Subcutaneous adipose tissue (tissue), 4 donors: Measurements from ENCODE around the gene TBC1D21. TPM values are rescaled to one million over a fixed set of nuclear protein-coding genes. Genes with fewer than 3 reads are reported as not detected.

Experiments used
- total RNA-seq, 4 donors: library from RNA; depleted of rRNA; stranded (reverse); fragments of >200 nt; gene quantifications; one replicate each; pipeline ENCODE4 v1.1.0, GENCODE V29; 2016
- TF ChIP-seq, protein P1 (sequence below): fragments of 450-650 bp; IDR thresholded peaks from one replicate; pipeline ENCODE4 v1.5.1; 2016; ENCODE audit warnings: low read depth, mild to moderate bottlenecking, control low read depth, antibody characterized with exemption, moderate library complexity

TBC1D21 gene
- total RNA-seq, 4 donors from 2014 or later: not detected

DNA sequence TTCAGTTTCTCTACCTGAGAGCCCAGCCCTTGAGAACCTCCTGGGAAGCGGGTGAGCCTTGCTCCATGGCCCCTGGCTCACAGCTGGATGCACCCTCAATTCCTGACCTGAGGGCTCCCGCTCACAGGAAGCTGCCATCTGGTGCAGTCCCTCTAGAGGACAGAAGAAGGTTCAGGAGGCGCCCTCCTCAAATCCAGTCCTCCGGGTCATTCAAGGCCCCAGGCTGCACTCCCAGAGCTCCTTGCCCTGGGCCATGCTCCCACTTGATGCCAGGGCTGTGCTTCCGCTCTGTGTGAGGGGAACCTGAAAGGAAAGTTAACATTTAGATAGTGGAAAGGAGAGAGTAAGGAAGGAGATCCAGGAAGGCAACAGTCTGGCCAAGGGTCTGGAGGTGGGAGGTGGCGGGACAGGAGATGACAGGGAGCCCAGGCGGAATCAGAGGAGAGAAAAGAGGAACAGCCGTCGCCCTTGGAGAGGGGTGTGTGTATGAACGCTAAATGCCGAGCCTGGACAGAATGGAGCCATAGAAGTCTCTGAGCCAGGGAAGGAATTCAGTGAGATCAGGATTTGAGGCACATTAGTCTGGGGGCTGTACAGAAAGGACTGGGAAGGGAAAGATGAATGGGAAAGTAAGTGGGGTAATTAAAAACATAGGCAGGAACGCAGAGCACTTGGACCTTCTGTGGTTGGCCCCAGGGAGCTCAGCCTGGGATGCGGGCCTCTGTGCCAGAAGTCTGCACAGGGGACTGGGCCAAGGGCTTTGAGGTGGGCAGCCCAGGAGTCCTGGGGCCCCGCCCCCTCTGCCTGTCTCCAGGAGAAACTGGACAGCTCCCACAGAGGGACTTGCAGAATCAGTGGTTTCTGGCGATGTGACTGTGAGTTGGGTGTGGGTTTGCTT lies 26.1 kb downstream of the TBC1D21 start:
- TF ChIP-seq, protein P1, sequence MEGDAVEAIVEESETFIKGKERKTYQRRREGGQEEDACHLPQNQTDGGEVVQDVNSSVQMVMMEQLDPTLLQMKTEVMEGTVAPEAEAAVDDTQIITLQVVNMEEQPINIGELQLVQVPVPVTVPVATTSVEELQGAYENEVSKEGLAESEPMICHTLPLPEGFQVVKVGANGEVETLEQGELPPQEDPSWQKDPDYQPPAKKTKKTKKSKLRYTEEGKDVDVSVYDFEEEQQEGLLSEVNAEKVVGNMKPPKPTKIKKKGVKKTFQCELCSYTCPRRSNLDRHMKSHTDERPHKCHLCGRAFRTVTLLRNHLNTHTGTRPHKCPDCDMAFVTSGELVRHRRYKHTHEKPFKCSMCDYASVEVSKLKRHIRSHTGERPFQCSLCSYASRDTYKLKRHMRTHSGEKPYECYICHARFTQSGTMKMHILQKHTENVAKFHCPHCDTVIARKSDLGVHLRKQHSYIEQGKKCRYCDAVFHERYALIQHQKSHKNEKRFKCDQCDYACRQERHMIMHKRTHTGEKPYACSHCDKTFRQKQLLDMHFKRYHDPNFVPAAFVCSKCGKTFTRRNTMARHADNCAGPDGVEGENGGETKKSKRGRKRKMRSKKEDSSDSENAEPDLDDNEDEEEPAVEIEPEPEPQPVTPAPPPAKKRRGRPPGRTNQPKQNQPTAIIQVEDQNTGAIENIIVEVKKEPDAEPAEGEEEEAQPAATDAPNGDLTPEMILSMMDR: no peak

DNA sequence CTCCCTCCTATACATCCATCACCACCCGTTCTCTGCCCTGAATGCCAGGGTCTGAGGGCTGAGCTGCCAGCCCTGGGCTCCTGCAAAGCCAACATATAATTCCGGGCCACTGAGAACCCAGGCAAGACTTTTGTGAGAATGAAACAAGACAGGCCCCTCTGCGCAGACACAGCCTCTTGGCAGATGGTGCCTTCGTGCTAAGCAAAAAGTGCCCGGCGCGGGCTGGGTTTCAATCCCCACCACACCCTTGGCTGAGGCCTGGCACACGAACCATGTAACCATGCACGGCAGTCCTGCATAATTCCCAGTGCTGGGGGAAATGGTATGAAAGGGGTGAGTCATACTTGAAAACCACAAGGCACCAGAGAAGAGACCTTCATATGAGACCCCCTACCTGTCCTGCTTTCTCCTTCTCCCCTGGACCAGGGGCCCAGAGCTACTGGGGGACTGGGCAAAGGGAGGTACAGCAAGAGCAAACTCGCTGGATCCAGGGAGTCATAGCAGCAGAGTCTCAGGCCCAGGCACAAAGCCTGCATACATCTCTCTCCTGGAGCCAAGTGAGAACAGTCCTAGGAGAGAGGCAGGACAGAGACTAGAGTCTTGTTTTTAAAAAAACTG lies 26.8 kb downstream of the TBC1D21 start:
- TF ChIP-seq, protein P1: no peak

DNA sequence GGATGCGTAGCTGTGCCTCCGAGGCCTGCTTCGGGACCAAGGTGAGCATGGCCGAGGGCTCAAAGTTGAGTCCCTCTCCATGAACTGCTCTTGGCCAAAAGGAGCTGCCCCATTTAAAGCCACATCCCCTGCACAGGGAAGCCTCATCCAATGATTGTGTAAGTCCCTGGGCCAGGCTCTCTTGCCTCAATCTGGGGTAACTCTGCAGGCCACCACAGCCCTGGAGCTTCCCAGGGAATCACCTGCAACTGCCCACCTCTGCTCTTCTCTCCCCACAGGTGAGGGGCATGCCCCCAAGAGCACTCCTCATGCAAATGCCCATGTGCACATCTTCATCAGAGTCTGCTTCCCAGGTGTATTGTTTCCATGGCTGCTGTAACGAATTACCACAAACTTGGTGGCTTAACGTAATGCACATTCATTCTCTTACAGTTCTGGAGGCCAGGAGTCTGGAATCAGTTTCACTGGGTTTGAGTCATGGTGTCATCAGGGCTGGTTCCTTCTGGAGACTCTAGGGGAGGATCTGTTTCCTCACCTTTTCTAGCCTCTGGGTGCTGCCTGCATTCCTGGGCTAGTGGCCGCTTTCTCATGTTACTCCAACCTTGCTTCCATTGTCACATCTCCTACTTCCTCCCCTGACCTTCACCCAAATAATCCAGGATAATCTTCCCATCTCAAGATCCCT lies 27.9 kb downstream of the TBC1D21 start:
- TF ChIP-seq, protein P1: no peak

DNA sequence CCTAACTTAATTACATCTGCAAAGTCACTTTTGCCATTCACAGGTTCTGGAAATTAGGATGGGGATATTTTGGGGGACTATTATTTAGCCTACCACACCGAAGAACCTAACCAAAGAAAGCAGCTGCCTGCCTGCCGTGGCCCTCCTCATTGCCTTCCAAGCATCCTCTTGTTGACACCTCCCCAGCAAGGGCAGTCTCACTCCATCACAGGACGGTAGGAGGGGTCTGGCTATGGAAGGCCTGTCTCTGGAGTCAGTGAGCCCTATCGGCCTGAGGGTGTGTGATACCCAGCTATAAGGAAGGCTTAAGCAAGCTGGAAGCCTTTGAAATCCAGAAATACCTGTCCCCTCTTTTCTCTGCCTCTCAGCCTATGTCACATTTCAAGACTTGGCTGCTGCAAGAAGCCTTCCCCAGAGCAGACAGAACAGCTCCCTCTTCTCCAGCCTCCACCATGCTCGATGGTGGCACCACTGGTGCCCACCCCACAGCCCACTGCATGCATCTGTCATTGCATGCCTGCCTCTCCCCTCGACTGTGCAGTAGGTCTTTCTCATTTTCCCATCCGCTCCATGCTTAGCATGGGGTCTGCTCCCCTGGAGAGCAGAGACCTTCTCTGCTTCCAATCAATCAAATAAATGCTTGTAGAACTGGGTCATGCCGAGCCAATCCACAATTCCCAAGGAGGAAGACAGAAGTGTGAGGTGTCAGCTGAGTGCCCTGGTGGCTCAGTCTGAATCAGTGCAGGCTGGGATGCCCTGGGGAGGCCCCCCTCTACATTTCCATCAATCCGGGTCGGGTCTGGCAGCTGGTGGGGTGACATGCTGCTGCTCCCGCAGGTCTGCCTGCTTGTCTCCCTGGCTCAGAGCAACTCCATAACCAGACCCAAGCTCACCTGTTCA lies 29.0 kb downstream of the TBC1D21 start:
- TF ChIP-seq, protein P1: no peak

DNA sequence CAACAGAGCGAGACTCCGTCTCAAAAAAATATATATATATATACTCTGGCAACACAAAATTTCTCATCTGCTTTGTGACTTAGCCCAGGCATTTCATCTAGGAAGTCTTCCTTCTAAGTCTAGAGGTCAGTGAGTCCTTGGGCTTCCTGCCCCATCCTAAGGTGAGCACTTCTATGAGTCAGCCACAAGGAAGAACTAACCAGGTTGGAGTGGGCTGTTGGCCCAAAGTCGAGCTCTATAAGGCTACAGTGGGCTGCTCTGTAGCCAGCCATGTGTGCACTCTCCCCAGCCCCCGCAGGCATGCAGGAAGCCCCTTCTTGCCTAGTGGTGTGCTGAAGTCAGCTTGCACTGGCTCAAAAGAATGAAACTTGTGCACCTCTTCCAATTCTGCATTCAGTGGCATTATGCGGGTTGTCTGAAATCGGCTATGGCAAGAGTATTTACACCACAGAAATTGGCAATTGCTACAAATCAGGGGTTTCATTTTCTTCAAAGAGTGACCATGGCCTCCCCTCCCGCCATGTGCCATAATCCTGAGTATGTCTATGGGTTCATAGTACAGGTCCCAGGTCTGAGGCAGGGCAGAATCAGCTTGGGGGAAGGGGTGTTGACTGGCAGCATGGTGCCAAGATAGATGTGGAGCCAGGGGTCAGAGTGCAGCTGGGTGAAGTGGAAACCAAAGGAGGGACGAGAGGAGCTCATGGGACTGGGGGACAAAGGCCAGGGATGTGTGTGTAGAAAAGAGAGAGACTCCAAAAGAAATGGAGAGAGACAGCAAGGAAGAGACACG lies 30.9 kb downstream of the TBC1D21 start:
- TF ChIP-seq, protein P1: no peak

DNA sequence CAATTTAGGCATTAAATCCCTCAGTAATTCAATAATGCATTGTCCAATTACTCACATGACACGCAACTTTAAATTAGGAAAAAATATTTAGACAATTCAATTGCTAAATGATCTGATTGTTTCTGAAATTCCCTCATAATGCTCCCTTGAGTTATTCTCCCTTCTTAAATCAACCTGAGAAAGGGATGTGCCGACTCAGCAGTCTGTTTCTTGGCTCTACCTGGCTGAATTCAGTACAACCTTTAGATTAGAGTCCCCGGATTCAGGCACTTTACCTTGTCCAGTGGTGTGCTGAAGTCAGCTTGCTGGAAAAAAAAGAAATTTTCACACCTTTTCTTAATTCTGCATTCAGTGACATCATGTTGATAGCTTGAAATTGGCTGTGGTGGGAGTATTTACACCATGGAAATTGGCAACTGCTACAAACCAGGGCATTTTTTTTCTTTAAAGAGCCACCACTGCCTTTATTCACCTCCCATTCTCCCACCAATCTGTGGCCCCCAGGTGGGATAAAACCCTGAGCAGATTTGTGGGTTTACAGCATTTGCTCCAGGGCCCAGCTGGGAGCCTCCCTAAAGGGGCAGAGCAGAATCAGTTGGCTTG lies 32.0 kb downstream of the TBC1D21 start:
- TF ChIP-seq, protein P1: no peak
